WTC11 (cell line): ENCODE measurements around the gene EFHD2. TPM values are rescaled to one million over a fixed set of nuclear protein-coding genes. Genes with fewer than 3 reads are reported as not detected.

Experiments
- ATAC-seq: fragments of 200-7000 bp; cut with Tn5 transposase; 2 replicates; pipeline ENCODE4 v1.10.0; 2021; ENCODE audit warnings: mild to moderate bottlenecking, moderate library complexity
- CTCF ChIA-PET: fragments of 300-600 bp; sonication (Branson Sonifier 250); formaldehyde crosslinking; loops from one replicate; lab custom pipeline; 2021; ENCODE audit warnings: antibody characterized with exemption; lab: Charles Lee
- POLR2A ChIA-PET: fragments of 350-600 bp; sonication (Branson Sonifier 250); formaldehyde crosslinking; loops from one replicate; lab custom pipeline; 2021; ENCODE audit warnings: antibody characterized with exemption; lab: Charles Lee
- DNase-seq: peaks from one replicate; pipeline ENCODE4 v3.0.0; 2021; ENCODE audit warnings: low spot score
- H3K27ac Mint-ChIP-seq: 2 replicates; pipeline ENCODE4 v1.8.0; 2021; ENCODE audit warnings: mixed read lengths
- H3K27me3 Mint-ChIP-seq: 2 replicates; pipeline ENCODE4 v1.8.0; 2021; ENCODE audit warnings: low read depth, mild to moderate bottlenecking, moderate library complexity, mixed read lengths
- H3K36me3 Mint-ChIP-seq: 2 replicates; pipeline ENCODE4 v1.8.0; 2021; ENCODE audit warnings: mixed read lengths
- H3K4me1 Mint-ChIP-seq: 2 replicates; pipeline ENCODE4 v1.8.0; 2022; ENCODE audit warnings: mixed read lengths
- H3K4me3 Mint-ChIP-seq: 2 replicates; pipeline ENCODE4 v1.8.0; 2021; ENCODE audit warnings: mild to moderate bottlenecking, moderate library complexity, mixed read lengths
- H3K9me3 Mint-ChIP-seq: 2 replicates; pipeline ENCODE4 v1.8.0; 2021; ENCODE audit warnings: mixed read lengths
- ATF2 ChIP-seq: sonication (generic); formaldehyde crosslinking; IDR thresholded peaks from 2 replicates; pipeline ENCODE4 v1.8.1; 2022; ENCODE audit warnings: low read depth, missing genetic modification reagents, borderline replicate concordance
- CBFB ChIP-seq: sonication (generic); formaldehyde crosslinking; IDR thresholded peaks from 2 replicates; pipeline ENCODE4 v1.8.1; 2022; ENCODE audit warnings: mild to moderate bottlenecking, low read depth, missing genetic modification reagents
- ELF4 ChIP-seq: sonication (generic); formaldehyde crosslinking; IDR thresholded peaks from 2 replicates; pipeline ENCODE4 v1.8.1; 2022; ENCODE audit warnings: low read depth, mild to moderate bottlenecking, moderate library complexity, missing genetic modification reagents
- FOXJ3 ChIP-seq: sonication (generic); formaldehyde crosslinking; IDR thresholded peaks from 2 replicates; pipeline ENCODE4 v1.9.0; 2021; ENCODE audit warnings: missing genetic modification reagents, mild to moderate bottlenecking, borderline replicate concordance
- MLX ChIP-seq: sonication (generic); formaldehyde crosslinking; IDR thresholded peaks from 2 replicates; pipeline ENCODE4 v1.8.1; 2023; ENCODE audit warnings: mild to moderate bottlenecking, missing genetic modification reagents, moderate library complexity
- PRRX2 ChIP-seq: fragments of 250-450 bp; sonication (Bioruptor Pico); IDR thresholded peaks from 2 replicates; pipeline ENCODE4 v1.8.0; 2021; ENCODE audit warnings: mild to moderate bottlenecking
- STAT6 ChIP-seq: sonication (generic); formaldehyde crosslinking; conservative IDR thresholded peaks from 2 replicates; pipeline ENCODE4 v1.8.1; 2023; ENCODE audit warnings: mild to moderate bottlenecking, low read depth, missing genetic modification reagents, moderate library complexity
- TCF7 ChIP-seq: sonication (generic); formaldehyde crosslinking; IDR thresholded peaks from 2 replicates; pipeline ENCODE4 v1.8.0; 2022; ENCODE audit warnings: mild to moderate bottlenecking, low read depth, missing genetic modification reagents, moderate library complexity
- TEAD4 ChIP-seq: sonication (generic); formaldehyde crosslinking; IDR thresholded peaks from 2 replicates; pipeline ENCODE4 v1.8.0; 2022; ENCODE audit warnings: mild to moderate bottlenecking, missing genetic modification reagents
- ZMAT4 ChIP-seq: fragments of 250-450 bp; sonication (Bioruptor Pico); IDR thresholded peaks from 2 replicates; pipeline ENCODE4 v1.9.0; 2021; ENCODE audit warnings: mild to moderate bottlenecking
- ZNF138 ChIP-seq: sonication (generic); formaldehyde crosslinking; conservative IDR thresholded peaks from 2 replicates; pipeline ENCODE4 v1.8.1; 2022; ENCODE audit warnings: mild to moderate bottlenecking, moderate library complexity, missing genetic modification reagents
- ZNF219 ChIP-seq: sonication (generic); formaldehyde crosslinking; IDR thresholded peaks from 2 replicates; pipeline ENCODE4 v1.8.0; 2023; ENCODE audit warnings: missing genetic modification reagents, mild to moderate bottlenecking, borderline replicate concordance
- ZNF263 ChIP-seq: sonication (generic); formaldehyde crosslinking; IDR thresholded peaks from 2 replicates; pipeline ENCODE4 v1.8.1; 2022; ENCODE audit warnings: low read depth, mild to moderate bottlenecking, moderate library complexity, missing genetic modification reagents
- ZNF317 ChIP-seq: sonication (generic); formaldehyde crosslinking; IDR thresholded peaks from 2 replicates; pipeline ENCODE4 v1.8.1; 2023; ENCODE audit warnings: low read depth, mild to moderate bottlenecking, moderate library complexity, missing genetic modification reagents, borderline replicate concordance
- ZNF425 ChIP-seq: fragments of 250-450 bp; sonication (Bioruptor Pico); conservative IDR thresholded peaks from 2 replicates; pipeline ENCODE4 v1.9.0; 2021; ENCODE audit warnings: mild to moderate bottlenecking
- ZSCAN18 ChIP-seq: fragments of 250-450 bp; sonication (Bioruptor Pico); IDR thresholded peaks from 2 replicates; pipeline ENCODE4 v2.1.2; 2022; ENCODE audit warnings: mild to moderate bottlenecking, moderate library complexity
- total RNA-seq: library from RNA; stranded (reverse); gene quantifications from 3 replicates; pipeline ENCODE4 v1.2.3, GENCODE V29; 2021

EFHD2 gene
- total RNA-seq, 1 experiment from 2014 or later = 23.8 TPM

- ATAC-seq = no peak
Observed at GRCh38 chr1:15436881-15437442, 27.3 kb downstream of the EFHD2 start.

GRCh38 chr1:15439325-15439724 lies 29.6 kb downstream of the EFHD2 start:
- H3K27me3 Mint-ChIP-seq = no peaks in the 10 kb centered on the region
- no peak for TF ChIP-seq ZNF425
- TF ChIP-seq, all 79 proteins: peak for 0
- H3K36me3 Mint-ChIP-seq = no peaks in the 10 kb centered on the region
- no peaks in the 10 kb centered on the region for H3K4me1 Mint-ChIP-seq
- no peak overlapping the region for H3K27ac Mint-ChIP-seq
- no peak overlapping the region for H3K4me3 Mint-ChIP-seq
- ChIA-PET POLR2A (no interaction called here), CTCF (no interaction called here)
- no peak for DNase-seq
- no peaks in the 10 kb centered on the region for H3K9me3 Mint-ChIP-seq
- no peak for ATAC-seq

More at GRCh38 chr1:15436881-15437442, 27.3 kb downstream of the EFHD2 start:
- no peak overlapping the region for H3K27ac Mint-ChIP-seq
- peaks cover 4% of the 10 kb centered on the region; the same call in 1 of the 2 replicates for H3K4me1 Mint-ChIP-seq
- TF ChIP-seq ZSCAN18 (CRISPR knock-in tag) = no peak
- no peak for TF ChIP-seq CBFB (CRISPR knock-in tag)
- TF ChIP-seq TEAD4 (CRISPR knock-in tag) = no peak
- TF ChIP-seq ZNF219 (CRISPR knock-in tag) = no peak
- no peak for TF ChIP-seq MLX (CRISPR knock-in tag)
- TF ChIP-seq ZNF317 (CRISPR knock-in tag) = no peak
- TF ChIP-seq ZNF138 (CRISPR knock-in tag) = no peak
- no peak for TF ChIP-seq ELF4 (CRISPR knock-in tag)
- no peak for TF ChIP-seq STAT6 (CRISPR knock-in tag)
- H3K27me3 Mint-ChIP-seq = no peaks in the 10 kb centered on the region
- H3K4me3 Mint-ChIP-seq = no peak overlapping the region
- H3K9me3 Mint-ChIP-seq = no peaks in the 10 kb centered on the region
- DNase-seq = no peak
- ChIA-PET CTCF (interaction anchor here (2.5 kb wide), 1 partner anchor 113 kb away, joined by 6 read pairs; no protein-coding TSS in a partner anchor), POLR2A (no interaction called here)
- no peaks in the 10 kb centered on the region for H3K36me3 Mint-ChIP-seq

- DNase-seq (no peak), ATAC-seq (no peak)
- no peaks in the 10 kb centered on the region for H3K27me3 Mint-ChIP-seq
- POLR2A ChIA-PET = interaction anchor here (1.2 kb wide), 1 partner anchor 19 kb away, joined by 3 read pairs; no protein-coding TSS in a partner anchor
- no peak overlapping the region for H3K27ac Mint-ChIP-seq
- no peak overlapping the region for H3K4me3 Mint-ChIP-seq
- TF ChIP-seq FOXJ3 (CRISPR knock-in tag) = no peak
- TF ChIP-seq ZMAT4 (CRISPR knock-in tag) = no peak
- no peak for TF ChIP-seq ZSCAN18 (CRISPR knock-in tag)
- no peak for TF ChIP-seq TCF7
- no peak for TF ChIP-seq PRRX2 (CRISPR knock-in tag)
- no peak for TF ChIP-seq ATF2 (CRISPR knock-in tag)
- TF ChIP-seq ZNF263 (CRISPR knock-in tag) = no peak
- H3K36me3 Mint-ChIP-seq = no peaks in the 10 kb centered on the region
- no peaks in the 10 kb centered on the region for H3K4me1 Mint-ChIP-seq
- CTCF ChIA-PET = interaction anchor here (5.0 kb wide), 1 partner anchor 9 kb away, joined by 20 read pairs; no protein-coding TSS in a partner anchor
- H3K9me3 Mint-ChIP-seq = no peaks in the 10 kb centered on the region
Observed at GRCh38 chr1:15440357-15440756, 30.7 kb downstream of the EFHD2 start.
